ENCODE data around the gene SPINT2. TPM values are rescaled to one million over a fixed set of nuclear protein-coding genes. Genes with fewer than 3 reads are reported as not detected.

SPINT2 gene
- total RNA-seq, 4 donors from 2014 or later: 4.7 to 46.7 (median 12.8) TPM

GRCh38 chr19:38229585-38230073 lies 34.7 kb upstream of the SPINT2 start:
- no peak for TF ChIP-seq CTCF (IDR thresholded peaks at IDR 0.05; ENCODE audit: low read depth)

GRCh38 chr19:38231918-38232317 lies 32.5 kb upstream of the SPINT2 start:
- TF ChIP-seq CTCF (IDR thresholded peaks at IDR 0.05; ENCODE audit: low read depth): no peak

GRCh38 chr19:38233740-38234251 lies 30.6 kb upstream of the SPINT2 start:
- no peak for TF ChIP-seq CTCF (IDR thresholded peaks at IDR 0.05; ENCODE audit: low read depth)

GRCh38 chr19:38234615-38235014 lies 29.8 kb upstream of the SPINT2 start:
- no peak for TF ChIP-seq CTCF (IDR thresholded peaks at IDR 0.05; ENCODE audit: low read depth)

GRCh38 chr19:38239816-38240215 lies 24.6 kb upstream of the SPINT2 start:
- no peak for TF ChIP-seq CTCF (IDR thresholded peaks at IDR 0.05; ENCODE audit: low read depth)

GRCh38 chr19:38243279-38243673 lies 21.1 kb upstream of the SPINT2 start:
- no peak for TF ChIP-seq CTCF (IDR thresholded peaks at IDR 0.05; ENCODE audit: low read depth)

GRCh38 chr19:38245826-38246498 lies 18.4 kb upstream of the SPINT2 start:
- TF ChIP-seq CTCF (IDR thresholded peaks at IDR 0.05; ENCODE audit: low read depth): no peak
